A673 (cell line): ENCODE data around the gene UHRF2. TPM values are rescaled to one million over a fixed set of nuclear protein-coding genes. Genes with fewer than 3 reads are reported as not detected.

Source experiments
- BruUV-seq: library from RNA; stranded (reverse); fragments of 400-500 nt; replicated peaks from 2 replicates; lab custom pipeline; 2021; lab: Mats Ljungman, UMichigan
- CTCF ChIA-PET: fragments of 300-600 bp; sonication (Branson Sonifier 250); formaldehyde crosslinking; loops from one replicate; lab custom pipeline; 2022; ENCODE audit warnings: antibody characterized with exemption; lab: Charles Lee
- POLR2A ChIA-PET: fragments of 300-600 bp; sonication (Branson Sonifier 250); formaldehyde crosslinking; loops from one replicate; lab custom pipeline; 2022; ENCODE audit warnings: antibody characterized with exemption; ENCODE audit not compliant: low non-redundant PET; lab: Charles Lee
- DNase-seq: peaks from one replicate; pipeline ENCODE4 v3.0.0-alpha.2; 2015; ENCODE audit warnings: low spot score
- H3K27ac ChIP-seq: fragments of 200-600 bp; sonication (generic); 2 replicates; pipeline ENCODE4 v1.5.1; 2016; ENCODE audit warnings: mixed run types, low read depth, mild to moderate bottlenecking, mixed read lengths, antibody characterized with exemption, low read length; ENCODE audit not compliant: poor library complexity, severe bottlenecking
- H3K27me3 ChIP-seq: fragments of 200-600 bp; sonication (generic); replicated peaks from 2 replicates; pipeline ENCODE4 v1.6.1; 2017; ENCODE audit warnings: mixed run types, low read depth, mild to moderate bottlenecking, mixed read lengths, antibody characterized with exemption, low read length; ENCODE audit not compliant: insufficient read depth, poor library complexity
- H3K36me3 ChIP-seq: fragments of 200-600 bp; sonication (generic); 2 replicates; pipeline ENCODE4 v1.6.1; 2016; ENCODE audit warnings: mixed run types, mild to moderate bottlenecking, mixed read lengths, antibody characterized with exemption, low read length; ENCODE audit not compliant: insufficient read depth, poor library complexity, severe bottlenecking
- H3K4me1 ChIP-seq: fragments of 200-600 bp; sonication (generic); 2 replicates; pipeline ENCODE4 v1.6.1; 2017; ENCODE audit warnings: mixed run types, mild to moderate bottlenecking, mixed read lengths, antibody characterized with exemption, low read length; ENCODE audit not compliant: insufficient read depth, poor library complexity, severe bottlenecking
- H3K4me3 ChIP-seq: fragments of 200-600 bp; sonication (generic); 2 replicates; pipeline ENCODE4 v1.5.1; 2016; ENCODE audit warnings: low read depth, mixed run types, mild to moderate bottlenecking, mixed read lengths, low read length; ENCODE audit not compliant: poor library complexity, severe bottlenecking
- H3K9me3 ChIP-seq: fragments of 200-600 bp; sonication (generic); 2 replicates; pipeline ENCODE4 v1.6.1; 2016; ENCODE audit warnings: mixed run types, low read depth, mild to moderate bottlenecking, mixed read lengths, antibody characterized with exemption, low read length; ENCODE audit not compliant: poor library complexity, severe bottlenecking
- EZH2 ChIP-seq: fragments of 200-600 bp; sonication (generic); IDR thresholded peaks from 2 replicates; pipeline ENCODE4 v1.6.1; 2017; ENCODE audit warnings: borderline replicate concordance, low read depth, mild to moderate bottlenecking, mixed read lengths, antibody characterized with exemption, low read length; ENCODE audit not compliant: poor library complexity, severe bottlenecking
- intact Hi-C: fragments of 100-400 bp; cut with micrococcal nuclease; formaldehyde crosslinking; loops from one replicate; pipeline ENCODE4 v1.10.0; 2022; ENCODE audit not compliant: unreplicated experiment
- total RNA-seq: library from RNA; stranded (reverse); gene quantifications from 2 replicates; pipeline ENCODE4 v1.2.3, GENCODE V29; 2021
- TF ChIP-seq, protein P1 (sequence below): fragments of 300-800, 200-600 bp; sonication (generic); conservative IDR thresholded peaks from 2 replicates; pipeline ENCODE4 v1.5.1; 2017; ENCODE audit warnings: low read depth, mild to moderate bottlenecking, antibody characterized with exemption, low read length, moderate library complexity, mixed read lengths

The UHRF2 gene
- total RNA-seq, 1 experiment from 2014 or later, result 53.0 TPM

DNA sequence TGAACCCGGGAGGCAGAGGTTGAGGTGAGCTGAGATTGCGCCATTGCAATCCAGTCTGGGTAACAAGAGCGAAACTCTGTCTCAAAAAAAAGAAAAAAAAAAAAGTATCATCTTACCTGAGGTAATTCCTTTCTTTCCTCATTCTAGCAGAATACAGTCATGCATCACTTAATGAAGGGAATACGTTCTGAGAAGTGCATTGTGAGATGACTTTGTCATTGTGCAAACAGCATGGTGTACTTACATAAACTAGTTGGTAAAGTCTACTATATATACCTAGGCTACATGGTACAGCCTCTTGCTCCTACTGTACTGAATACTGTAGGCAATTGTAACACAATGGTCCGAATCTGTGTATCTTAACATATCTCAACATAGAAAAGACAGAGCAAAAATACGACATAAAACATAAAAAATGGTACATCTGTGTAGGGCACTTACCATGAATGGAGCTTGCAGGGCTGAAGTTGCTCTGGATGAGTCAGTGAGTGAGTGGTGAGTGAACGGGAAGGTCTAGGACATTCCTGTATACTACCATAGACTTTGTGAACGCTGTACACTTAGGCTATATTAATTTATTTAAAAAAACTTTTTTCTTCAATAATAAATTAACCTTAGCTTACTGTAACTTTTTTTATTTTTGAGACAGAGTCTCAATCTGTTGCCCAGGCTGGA, 132.2 kb downstream of the UHRF2 start:
- H3K9me3 ChIP-seq, result no peaks in the 10 kb centered on the region
- H3K27me3 ChIP-seq, result no peaks in the 10 kb centered on the region
- no peaks in the 10 kb centered on the region for H3K36me3 ChIP-seq
- H3K4me3 ChIP-seq, result no peak overlapping the region
- CTCF ChIA-PET, result no interaction called here
- H3K4me1 ChIP-seq, result no peaks in the 10 kb centered on the region
- H3K27ac ChIP-seq, result no peak overlapping the region
- intact Hi-C loops, result no loop called here
- POLR2A ChIA-PET, result no interaction called here
- no peak for TF ChIP-seq EZH2
- TF ChIP-seq, protein P1, sequence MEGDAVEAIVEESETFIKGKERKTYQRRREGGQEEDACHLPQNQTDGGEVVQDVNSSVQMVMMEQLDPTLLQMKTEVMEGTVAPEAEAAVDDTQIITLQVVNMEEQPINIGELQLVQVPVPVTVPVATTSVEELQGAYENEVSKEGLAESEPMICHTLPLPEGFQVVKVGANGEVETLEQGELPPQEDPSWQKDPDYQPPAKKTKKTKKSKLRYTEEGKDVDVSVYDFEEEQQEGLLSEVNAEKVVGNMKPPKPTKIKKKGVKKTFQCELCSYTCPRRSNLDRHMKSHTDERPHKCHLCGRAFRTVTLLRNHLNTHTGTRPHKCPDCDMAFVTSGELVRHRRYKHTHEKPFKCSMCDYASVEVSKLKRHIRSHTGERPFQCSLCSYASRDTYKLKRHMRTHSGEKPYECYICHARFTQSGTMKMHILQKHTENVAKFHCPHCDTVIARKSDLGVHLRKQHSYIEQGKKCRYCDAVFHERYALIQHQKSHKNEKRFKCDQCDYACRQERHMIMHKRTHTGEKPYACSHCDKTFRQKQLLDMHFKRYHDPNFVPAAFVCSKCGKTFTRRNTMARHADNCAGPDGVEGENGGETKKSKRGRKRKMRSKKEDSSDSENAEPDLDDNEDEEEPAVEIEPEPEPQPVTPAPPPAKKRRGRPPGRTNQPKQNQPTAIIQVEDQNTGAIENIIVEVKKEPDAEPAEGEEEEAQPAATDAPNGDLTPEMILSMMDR, result no peak
- no TSS peak for BruUV-seq
- no peak for DNase-seq

DNA sequence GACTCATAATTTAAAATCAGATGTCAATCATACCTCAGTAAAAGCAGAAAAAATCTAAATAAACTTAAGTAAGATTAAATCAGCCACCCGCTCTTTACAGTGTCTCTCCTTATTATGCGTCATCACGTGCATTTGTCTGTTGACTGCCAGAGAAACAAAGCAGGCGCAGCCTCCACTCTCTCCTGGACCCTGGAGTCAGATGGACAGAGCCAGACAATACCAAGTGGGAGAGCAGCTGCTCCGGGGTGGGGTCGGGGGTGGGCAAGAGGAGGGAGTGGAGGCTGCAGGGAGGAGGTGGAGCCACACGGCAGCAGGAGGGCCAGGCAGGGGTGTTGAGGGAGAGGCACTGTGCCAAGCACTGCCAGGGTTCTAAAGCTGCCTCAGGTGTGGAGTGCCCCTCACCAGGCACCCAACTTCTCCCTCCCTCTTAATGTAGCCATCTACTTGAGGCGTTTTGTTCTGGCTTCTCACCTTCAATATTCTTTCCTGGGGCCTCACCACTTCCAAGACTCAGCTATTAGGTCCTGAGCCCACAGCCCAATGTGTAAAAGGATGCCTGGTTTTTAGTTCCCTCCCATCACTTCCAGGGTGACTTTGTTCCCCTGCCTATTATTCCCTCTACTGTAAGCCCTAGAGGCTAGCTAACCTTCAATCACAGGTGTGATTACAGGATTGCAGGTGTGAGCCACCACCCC, 136.3 kb downstream of the UHRF2 start:
- BruUV-seq, result no TSS peak
- Histone ChIP-seq H3K27me3 (no peaks in the 10 kb centered on the region), H3K9me3 (no peaks in the 10 kb centered on the region), H3K4me3 (no peak overlapping the region), H3K4me1 (no peaks in the 10 kb centered on the region), H3K27ac (no peak overlapping the region), H3K36me3 (no peaks in the 10 kb centered on the region)
- TF ChIP-seq, protein P1, result no peak
- TF ChIP-seq EZH2, result no peak
- ChIA-PET POLR2A (no interaction called here), CTCF (no interaction called here)
- intact Hi-C loops, result no loop called here
- no peak for DNase-seq

DNA sequence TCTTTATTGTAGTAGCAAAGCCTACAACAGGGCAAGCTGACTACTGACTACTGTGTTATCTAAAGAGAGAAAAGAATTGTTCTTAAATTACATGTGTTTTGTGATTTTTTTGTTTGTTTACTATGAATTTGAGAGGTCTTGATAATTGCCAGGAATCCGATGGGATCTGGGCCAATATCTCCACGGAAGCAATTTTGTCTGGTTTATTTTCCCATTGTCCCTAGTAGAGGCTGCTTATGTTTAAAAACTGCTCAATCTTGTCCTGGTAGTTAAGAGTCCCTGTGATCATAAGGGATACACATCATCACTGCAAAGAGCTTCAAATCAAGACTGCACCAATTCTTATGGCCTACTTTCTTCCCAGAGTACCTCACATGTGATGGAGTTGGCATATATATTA, 138.1 kb downstream of the UHRF2 start:
- no peaks in the 10 kb centered on the region for H3K9me3 ChIP-seq
- ChIA-PET POLR2A (no interaction called here), CTCF (no interaction called here)
- H3K36me3 ChIP-seq, result no peaks in the 10 kb centered on the region
- DNase-seq, result no peak
- no TSS peak for BruUV-seq
- no peak overlapping the region for H3K4me3 ChIP-seq
- H3K4me1 ChIP-seq, result no peaks in the 10 kb centered on the region
- no peak overlapping the region for H3K27ac ChIP-seq
- no peaks in the 10 kb centered on the region for H3K27me3 ChIP-seq
- intact Hi-C loops, result no loop called here
- no peak for TF ChIP-seq EZH2
- TF ChIP-seq, protein P1, result no peak
